C1 segment of cervical spinal cord (tissue), 14 donors: ENCODE results near the gene BASP1.
"Not testable (repeated sequence)": the region's sequence is repeated elsewhere in the genome, so short reads cannot be mapped to it uniquely, and the experiment has no call there.

Source experiments
- DNase-seq, 14 donors: peaks; one replicate each; lab custom pipeline; 2025; lab: John Stamatoyannopoulos, UW

Gene BASP1

DNA sequence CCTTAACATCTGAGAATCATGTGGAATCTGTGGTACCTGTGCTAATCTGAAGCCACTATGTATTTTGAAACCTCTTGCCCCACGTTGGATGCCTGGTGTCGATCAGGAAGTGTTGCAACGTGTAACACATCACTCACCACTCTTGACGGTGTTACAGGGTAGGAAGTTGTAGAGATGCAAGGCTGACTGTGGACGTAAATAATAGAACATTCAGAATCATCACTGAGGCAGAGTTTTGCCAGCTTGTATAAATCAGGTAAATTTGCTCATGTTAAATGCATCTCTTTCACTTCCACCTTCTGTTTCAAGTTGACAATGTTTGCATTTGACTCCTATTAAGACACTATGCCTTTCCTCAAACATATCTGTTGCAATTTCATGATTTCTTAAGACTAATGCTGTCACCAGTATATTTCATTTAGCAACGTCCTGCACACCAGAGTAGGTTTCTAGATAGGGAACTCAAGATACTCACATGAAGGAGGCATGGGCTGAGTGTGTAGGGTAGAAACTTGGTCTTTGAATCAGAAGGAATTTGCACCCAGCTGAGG lies 38.1 kb downstream of the BASP1 start:
- peak in 1 of 14 donors; percentile 10 for DNase-seq

DNA sequence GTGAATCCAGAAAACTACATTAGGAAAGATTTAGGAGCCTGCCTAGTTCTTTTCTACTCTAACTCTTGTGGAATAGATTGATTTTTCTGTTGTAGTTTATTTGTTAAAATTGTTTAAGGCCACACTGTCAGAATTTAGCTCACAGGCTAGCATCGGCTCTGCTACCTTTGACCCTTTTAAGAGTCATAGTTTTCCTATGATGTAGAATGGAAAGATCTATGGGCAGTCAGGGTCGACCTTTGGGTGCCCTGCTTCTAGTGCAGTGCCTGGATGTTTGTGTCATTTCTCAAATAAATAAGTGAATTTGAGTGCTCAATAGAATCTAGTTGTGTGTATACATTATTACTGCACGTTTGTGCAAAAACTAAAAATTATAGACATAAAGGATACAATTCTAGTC lies 38.7 kb downstream of the BASP1 start:
- DNase-seq, result no peak

DNA sequence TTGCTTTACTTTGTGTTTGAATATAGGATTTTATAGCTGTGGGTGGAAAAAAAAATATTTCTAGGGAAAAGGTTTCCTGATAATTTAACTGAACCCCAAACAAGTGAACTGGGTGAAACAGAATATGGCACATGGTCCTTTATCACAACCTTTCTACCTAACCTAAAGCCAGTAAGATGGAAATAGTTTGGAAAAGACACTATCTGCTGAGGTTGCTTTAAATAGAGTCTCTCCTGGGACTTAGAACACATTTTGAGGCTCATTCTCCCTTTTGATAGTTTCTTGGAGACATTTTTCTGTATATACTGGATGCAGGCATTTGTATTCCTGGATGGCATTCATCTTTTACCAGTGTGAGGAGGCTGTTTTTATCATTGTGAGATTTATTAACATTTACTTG lies 39.4 kb downstream of the BASP1 start:
- no peak for DNase-seq

DNA sequence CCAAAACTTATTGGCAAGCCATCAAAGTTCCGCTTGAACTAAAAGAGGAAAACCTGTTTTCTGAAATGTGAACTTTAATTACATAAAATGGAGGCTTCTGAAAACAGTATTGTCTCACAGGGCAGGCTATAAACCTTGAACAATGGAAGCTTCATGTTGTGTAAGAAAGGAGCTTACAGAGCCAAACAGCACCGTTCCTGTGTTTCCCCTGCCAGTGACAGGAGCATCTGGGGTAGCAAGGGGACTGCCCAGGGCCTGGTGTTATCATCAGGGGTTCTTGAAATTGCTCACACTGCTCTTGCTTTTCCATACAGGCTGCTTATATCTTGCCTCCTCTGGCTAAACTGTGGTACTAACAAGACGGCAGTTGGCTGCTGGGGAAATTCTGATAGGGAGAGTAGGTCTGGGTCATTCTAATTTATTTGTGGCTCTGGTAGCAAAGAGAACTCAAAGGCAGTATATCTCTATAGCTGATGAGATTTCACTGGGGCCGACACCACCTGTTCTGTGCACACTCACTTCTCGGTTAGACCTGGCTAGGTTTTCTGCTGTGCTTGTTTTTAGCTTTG lies 40.4 kb downstream of the BASP1 start:
- peak in 1 of 14 donors; percentile 46 for DNase-seq

DNA sequence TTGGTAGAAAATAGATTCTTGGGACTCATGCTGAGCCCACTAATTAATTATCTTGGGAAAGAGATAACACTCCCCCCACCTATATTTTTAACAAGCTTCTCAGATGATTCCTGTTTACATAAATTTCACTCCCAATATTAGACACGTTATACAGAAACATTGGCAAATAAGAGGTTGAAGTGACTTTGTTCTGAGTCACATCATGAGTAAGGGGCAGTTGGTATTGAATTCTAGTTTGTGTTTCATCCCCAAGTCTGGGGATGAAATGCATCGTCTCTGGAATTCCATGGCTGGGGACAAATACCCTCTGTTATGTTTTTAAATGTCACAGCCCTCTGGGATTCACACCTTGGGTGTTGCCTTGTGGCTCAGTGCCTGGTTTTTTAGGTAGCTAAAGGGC lies 41.0 kb downstream of the BASP1 start:
- no peak for DNase-seq

DNA sequence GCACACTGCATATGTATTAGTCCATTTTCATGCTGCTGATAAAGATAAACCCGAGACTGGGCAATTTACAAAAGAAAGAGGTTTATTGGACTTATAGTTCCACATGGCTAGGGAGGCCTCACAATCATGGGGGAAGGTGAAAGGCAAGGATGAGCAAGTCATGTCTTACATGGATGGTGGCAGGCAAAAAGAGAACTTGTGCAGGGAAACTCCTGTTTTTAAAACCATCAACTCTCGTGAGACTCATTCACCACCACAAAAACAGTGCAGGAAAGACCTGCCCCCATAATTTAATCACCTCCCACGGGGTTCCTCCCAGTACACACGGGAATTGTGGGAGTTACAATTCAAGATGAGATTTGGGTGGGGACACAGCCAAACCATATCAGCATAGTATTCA lies 41.6 kb downstream of the BASP1 start:
- DNase-seq, result not testable (repeated sequence)

DNA sequence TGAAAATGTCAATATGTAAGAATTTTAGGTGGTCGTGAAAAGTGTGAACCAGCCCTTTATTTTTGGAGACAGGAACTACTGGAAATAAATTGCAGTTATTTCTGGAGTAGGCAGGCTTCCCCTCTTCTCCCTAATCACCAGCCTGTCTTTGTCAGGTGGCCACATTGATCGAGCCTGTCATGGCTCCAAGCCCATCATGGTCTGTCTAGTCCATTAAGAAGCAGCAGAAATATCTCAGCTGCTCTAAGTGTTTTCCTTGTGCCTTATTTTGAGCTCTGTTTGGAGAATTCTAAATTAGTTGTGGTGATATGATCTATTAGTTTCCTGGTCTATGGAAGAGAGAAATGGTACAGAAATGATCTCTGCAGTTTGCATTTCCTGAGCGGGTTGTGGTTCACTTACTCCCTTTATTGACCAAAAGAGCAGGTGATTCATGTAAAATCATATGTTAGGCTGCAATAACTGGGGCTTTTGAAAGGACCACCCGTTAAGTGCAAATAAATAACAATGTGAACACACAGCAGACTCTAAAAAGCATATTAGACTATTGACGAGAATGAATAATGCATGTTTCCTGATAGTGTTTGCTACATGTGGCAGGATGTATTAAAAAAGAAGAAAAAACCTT lies 42.3 kb downstream of the BASP1 start:
- no peak for DNase-seq

DNA sequence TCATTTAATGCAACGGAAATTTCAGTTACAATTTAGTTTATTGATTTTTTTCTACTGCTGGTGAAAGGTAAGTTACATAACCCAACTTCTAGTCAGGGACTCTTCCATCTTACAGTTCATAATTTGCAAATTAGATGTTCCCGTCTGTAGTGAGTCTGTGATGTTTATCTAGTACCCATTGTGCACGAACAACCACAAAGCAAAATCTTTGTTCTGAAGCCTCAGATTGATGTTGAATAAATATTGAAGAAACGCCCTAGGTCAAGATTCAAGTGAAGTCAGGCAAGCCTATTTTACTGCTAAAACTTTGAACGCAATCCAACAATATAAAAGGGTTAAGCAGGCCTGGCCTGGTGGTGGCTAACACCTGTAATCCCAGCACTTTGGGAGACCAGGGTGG lies 43.1 kb downstream of the BASP1 start:
- no peak for DNase-seq

DNA sequence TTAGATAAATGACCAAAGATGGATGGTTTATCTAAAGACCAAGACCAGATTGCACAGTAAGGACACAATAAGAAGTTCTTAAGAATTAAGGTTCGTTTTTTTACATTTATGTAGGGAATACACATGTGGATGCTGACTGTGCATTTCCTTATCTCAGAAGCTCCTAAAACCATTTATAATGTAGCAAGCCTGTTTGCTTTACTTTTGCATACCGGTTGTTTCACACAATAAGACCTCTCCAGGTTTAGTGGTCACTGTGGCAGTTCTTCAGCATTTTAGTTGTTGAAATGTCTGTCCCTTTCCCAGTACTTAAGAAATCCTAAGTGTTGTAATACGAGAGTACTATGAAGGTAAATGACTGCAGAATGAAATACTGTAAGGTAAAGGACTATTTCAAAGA lies 43.6 kb downstream of the BASP1 start:
- no peak for DNase-seq

DNA sequence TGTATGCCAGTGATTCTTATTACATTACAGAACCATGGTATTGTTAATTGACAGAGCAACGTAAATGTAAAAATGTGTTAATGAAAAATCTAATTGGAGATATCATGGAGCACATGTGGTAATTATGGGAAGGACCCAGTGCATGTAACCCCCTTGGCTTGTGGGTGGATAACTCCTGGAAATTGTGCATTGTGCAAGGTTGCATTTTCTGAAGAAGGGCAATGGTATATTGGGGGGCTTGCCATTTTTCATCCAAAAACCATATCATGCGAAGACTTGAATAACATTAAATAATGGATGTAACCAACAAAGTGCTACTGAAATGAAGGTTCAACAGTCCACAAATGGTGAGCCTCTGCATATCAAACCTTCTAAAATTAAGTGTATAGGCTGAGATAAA lies 47.6 kb downstream of the BASP1 start:
- no peak for DNase-seq

DNA sequence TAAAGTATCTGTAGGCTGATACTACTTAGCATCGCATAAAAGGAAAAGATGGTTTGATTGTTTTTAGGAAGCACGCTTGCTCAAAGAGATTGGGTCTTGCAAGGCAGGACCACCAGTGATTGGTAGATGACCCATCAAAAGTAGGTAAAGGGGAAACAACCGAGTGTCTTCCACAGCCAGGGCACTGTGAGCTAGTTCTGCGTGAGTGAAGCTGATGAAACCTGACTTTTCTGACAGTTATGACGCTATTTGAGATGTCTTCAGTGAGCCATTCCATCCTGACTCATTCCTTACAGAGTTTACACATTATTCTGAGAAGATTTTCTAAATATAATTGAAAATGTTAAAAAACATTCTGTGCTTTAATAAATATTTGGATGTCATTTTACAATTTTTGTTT lies 49.7 kb downstream of the BASP1 start:
- DNase-seq, result no peak

DNA sequence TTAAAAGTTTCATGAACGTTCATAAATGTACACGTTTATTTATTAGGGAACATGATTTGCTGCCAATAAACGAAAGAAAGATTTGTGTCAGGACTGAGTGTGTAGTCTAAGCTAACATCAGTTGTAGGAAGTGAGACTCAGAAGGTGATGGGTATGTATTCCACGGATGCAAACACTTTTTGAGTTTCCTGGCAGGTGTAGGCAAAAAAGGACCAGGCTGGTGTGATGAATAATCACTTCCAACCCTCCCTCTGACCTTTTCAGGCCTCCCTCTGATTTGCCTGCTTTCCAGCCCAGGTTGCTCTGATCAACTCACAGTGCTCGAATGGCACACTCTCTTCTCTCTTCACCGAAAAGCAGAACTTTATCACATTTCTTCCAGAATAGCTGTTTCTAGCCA lies 51.8 kb downstream of the BASP1 start:
- no peak for DNase-seq

DNA sequence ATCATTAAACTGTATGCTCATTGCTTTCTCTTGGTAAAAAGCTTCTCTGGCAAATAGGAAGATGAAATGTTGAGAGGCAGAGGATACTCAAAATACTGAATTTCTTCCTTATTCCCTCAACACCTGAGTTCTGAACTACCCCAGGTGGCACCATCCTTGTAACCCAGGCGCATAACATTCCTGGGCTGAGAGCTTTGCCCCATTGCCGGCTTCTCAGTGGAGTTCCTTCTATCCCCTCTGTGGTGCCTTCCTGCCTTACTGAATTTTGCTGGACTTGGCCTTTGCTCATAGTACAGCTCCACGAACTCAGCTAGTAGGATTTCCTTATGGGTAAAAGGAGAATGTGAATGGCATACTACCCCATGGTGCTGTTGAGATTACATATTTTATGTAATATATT lies 54.7 kb downstream of the BASP1 start:
- no peak for DNase-seq

DNA sequence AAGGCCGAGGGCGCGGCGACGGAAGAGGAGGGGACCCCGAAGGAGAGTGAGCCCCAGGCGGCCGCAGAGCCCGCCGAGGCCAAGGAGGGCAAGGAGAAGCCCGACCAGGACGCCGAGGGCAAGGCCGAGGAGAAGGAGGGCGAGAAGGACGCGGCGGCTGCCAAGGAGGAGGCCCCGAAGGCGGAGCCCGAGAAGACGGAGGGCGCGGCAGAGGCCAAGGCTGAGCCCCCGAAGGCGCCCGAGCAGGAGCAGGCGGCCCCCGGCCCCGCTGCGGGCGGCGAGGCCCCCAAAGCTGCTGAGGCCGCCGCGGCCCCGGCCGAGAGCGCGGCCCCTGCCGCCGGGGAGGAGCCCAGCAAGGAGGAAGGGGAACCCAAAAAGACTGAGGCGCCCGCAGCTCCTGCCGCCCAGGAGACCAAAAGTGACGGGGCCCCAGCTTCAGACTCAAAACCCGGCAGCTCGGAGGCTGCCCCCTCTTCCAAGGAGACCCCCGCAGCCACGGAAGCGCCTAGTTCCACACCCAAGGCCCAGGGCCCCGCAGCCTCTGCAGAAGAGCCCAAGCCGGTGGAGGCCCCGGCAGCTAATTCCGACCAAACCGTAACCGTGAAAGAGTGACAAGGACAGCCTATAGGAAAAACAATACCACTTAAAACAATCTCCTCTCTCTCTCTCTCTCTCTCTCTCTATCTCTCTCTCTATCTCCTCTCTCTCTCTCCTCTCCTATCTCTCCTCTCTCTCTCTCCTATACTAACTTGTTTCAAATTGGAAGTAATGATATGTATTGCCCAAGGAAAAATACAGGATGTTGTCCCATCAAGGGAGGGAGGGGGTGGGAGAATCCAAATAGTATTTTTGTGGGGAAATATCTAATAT lies 58.1 kb downstream of the BASP1 start:
- no peak for DNase-seq

DNA sequence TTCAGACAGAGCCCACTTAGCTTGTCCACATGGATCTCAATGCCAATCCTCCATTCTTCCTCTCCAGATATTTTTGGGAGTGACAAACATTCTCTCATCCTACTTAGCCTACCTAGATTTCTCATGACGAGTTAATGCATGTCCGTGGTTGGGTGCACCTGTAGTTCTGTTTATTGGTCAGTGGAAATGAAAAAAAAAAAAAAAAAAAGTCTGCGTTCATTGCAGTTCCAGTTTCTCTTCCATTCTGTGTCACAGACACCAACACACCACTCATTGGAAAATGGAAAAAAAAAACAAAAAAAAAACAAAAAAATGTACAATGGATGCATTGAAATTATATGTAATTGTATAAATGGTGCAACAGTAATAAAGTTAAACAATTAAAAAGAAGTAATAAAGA lies 59.0 kb downstream of the BASP1 start:
- DNase-seq, result no peak

DNA sequence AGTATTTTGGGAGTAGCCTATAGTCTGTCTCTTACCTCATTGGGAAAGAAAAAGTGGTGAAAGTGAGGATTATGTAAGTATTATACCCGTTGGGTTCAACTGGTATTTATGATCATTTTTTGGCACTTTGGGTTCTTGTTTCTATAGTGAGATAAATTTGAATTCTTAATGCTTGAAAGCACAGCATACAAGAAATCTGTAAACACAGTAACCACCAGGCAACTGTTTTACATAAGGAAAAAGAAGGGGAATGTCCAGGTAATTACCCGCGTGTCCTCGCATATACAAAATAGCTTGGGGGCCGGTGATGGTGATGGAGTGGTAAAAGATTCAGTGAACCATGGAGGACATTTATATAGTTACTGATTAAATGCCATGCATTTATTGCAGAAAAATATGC lies 60.5 kb downstream of the BASP1 start:
- DNase-seq, result no peak

DNA sequence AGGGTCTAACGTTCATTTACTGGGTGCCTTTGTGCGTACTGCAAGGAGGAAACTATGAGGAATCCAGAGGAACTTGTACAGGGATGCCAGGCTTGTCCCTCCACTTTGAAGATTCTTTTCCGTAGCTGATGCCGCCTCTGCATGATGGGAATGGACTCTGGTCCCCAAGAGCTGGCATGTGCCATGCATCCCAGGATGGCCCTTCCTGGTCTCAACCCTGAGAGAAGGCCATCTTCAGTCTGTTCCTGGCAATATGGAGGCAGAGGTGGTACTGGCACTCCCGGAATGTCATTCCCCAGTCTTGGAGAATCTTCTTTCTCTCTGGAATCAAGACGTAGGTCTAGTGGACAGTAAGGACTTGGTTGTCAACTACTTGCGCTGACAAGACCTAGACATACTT lies 61.5 kb downstream of the BASP1 start:
- DNase-seq, result no peak

DNA sequence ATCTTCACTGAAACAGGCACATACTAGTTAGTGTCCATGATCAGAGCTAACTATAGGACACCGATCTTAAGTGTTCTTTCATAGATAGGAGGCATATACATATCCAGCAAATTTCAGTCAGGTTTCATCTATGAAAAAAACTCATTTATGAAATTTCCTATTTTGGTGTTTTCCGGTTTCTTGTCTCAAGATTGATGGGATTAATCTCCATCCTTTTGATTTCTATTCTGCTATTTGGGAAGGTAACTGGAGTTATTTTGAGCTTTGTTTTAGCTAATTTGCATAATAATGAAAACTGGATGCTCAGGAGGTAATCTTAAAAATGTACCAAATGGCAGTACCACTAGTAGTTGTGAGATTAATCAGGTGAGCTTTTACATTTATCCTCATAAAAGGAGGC lies 62.1 kb downstream of the BASP1 start:
- DNase-seq, result no peak

DNA sequence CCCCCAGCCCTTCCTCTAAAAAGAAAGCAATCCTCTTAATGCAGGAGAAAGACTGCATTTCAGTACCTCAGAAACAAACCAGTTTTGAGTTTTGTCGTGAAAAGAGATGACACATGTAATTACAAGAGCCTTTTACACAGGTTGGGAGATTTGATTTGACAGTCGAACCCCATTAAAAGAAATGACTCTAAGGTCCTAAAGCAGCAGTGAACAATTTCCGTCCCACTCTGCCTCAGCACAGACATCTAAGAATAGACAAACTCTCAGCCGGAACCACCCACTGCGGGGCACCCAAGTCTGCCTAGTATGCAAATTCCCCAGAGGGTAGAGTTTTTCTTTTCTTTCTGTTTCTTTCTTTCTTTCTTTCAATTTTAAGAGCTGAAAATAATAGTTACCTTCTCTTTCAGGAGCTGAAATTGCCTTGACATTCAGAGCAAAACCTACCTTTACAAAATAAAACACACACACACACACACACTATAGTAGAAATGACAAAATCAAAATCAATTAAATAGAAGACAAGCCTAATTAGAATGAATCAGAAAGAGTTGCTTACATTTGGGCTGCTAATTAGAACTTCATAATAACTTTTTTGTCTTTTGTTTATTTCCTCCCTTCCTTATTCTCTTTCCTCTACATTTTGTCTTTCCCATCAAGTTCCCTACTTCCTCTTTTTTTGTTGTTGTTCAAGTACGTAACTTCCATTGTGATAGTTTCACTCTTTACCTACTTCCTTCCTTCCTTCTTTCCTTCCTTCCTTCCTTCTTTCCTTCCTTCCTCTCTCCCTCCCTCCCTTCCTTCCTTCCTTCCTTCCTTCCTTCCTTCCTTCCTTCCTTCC lies 65.1 kb downstream of the BASP1 start:
- peak in 1 of 14 donors; percentile 4 for DNase-seq

DNA sequence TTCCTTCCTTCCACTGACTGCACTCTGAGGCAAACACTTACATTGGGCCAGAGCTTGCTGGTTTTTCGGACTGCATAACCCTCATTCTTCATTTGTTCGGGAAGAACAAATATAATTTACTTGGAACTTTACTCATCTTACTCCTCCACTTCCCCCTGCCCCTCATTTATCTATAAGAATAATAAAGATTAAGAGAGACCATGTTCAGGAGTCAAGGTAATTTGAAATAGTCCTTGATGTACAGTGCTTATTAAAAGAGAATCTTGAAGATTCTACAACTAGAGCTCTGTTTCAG lies 65.6 kb downstream of the BASP1 start:
- DNase-seq, result no peak

DNA sequence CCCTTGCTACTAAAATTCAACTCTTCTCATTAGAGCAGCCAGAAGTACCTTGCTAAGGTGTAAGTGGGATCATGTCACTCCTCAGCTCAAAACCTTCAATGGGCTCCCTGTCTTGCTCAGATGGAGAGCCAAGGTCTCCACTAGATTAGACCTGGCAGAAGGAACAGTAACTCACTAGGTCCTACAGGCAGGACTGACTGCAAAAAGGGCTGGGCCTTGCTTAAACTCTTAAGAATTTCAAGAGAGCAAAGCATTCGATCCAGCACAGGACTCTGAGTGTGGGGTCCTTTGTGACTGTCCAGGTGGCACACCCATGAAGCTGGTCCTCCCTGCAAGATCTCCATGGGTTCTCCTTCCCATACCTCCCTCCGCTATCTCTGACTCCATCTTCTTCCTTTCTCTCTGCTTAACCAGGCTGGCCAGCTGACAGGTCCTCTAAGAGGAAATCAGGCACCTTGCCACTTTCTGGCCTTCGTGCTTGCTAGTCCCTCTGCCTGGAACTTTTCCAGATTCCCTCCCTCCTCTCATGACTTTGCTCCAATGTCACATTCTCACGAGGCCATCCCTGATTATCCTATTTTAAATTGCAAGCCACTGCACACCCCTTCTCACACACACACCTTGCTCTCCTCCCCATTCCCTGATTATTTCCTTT lies 70.2 kb downstream of the BASP1 start:
- no peak for DNase-seq

DNA sequence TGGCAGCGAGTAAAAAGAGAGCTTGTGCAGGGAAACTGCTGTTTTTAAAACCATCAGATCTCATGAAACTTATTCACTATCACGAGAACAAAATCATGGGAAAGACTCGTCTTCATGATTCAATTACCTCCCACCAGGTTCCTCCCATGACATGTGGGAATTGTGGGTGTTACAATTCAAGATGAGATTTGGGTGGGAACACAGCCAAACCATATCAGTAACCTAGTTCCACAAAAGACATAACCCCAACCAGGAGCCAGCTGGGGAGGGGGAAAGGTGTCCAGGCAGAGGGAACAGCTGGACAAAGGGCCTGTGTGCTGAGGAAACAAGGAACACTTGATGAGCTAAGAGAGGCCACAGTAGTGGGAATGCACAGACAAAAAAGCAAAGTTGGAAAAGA lies 71.1 kb downstream of the BASP1 start:
- DNase-seq, result no peak
